GM12874 (cell line): Measurements from ENCODE around the gene TAF11L11.
"Not testable (repeated sequence)": the region's sequence is repeated elsewhere in the genome, so short reads cannot be mapped to it uniquely, and the experiment has no call there.

Experiments
- CTCF ChIP-seq: IDR thresholded peaks from 2 replicates; pipeline ENCODE4 v1.5.1; 2011; ENCODE audit warnings: low read depth, mild to moderate bottlenecking, control low read depth, low read length, moderate library complexity; ENCODE audit not compliant: insufficient read depth

The TAF11L11 gene

GRCh38 chr5:17614872-17615605, 11.1 kb downstream of the TAF11L11 start:
- TF ChIP-seq CTCF: no peak

- no peak for TF ChIP-seq CTCF
Measured at GRCh38 chr5:17619354-17619753, 15.4 kb downstream of the TAF11L11 start.

GRCh38 chr5:17620627-17621026, 16.6 kb downstream of the TAF11L11 start:
- TF ChIP-seq CTCF: peak; percentile 11; the same call in 1 of the 2 replicates

GRCh38 chr5:17625686-17626085, 21.7 kb downstream of the TAF11L11 start:
- TF ChIP-seq CTCF: no peak

GRCh38 chr5:17631788-17632187, 27.8 kb downstream of the TAF11L11 start, which contains the start of gene TAF11L13:
TSS of gene TAF11L13 (plus strand) at chr5:17632088.
- TF ChIP-seq CTCF: not testable (repeated sequence)

- TF ChIP-seq CTCF: no peak
Measured at GRCh38 chr5:17634160-17634559, 30.2 kb downstream of the TAF11L11 start, which contains the start of gene TAF11L14. TSS of gene TAF11L14 (plus strand) at chr5:17634460.
